Stomach (tissue), 9 donors: Measurements from ENCODE around the gene HOGA1. TPM values are rescaled to one million over a fixed set of nuclear protein-coding genes. Genes with fewer than 3 reads are reported as not detected.

Experiments
- DNase-seq, 2 donors: peaks; one replicate each; pipeline versions ENCODE4 v3.0.0 to v3.0.0-alpha.2; 2013 to 2019
- H3K27ac ChIP-seq, 5 donors: fragments of 200-600 bp in 4 of 5; sonication (generic) in 4 of 5; one replicate each; pipeline ENCODE4 v1.5.1; 2013 to 2019; ENCODE audit warnings: mild to moderate bottlenecking in 1 of 5, moderate library complexity in 1 of 5
- H3K27me3 ChIP-seq, 3 donors: fragments of 200-600 bp; sonication (generic); one replicate each; pipeline ENCODE4 v1.5.1; 2017 to 2019; ENCODE audit warnings: mixed run types in 1 of 3
- H3K36me3 ChIP-seq, 4 donors: fragments of 200-600 bp; sonication (generic); 1 replicate in 3 of 4; 2 replicates in 1 of 4; pipeline ENCODE4 v1.5.1; 2016 to 2019
- H3K4me1 ChIP-seq, 4 donors: fragments of 200-600 bp; sonication (generic); one replicate each; pipeline ENCODE4 v1.5.1; 2016 to 2019
- H3K4me3 ChIP-seq, 4 donors: fragments of 200-600 bp; sonication (generic) in 3 of 4; one replicate each; pipeline ENCODE4 v1.5.1; 2016 to 2019; ENCODE audit warnings: mild to moderate bottlenecking in 1 of 4
- H3K9me3 ChIP-seq, 4 donors: fragments of 200-600 bp; sonication (generic); one replicate each; pipeline ENCODE4 v1.5.1; 2016 to 2019
- CTCF ChIP-seq, 7 experiments: fragments of 450-650 bp in 4 of 7; fragments of 200-600 bp in 3 of 7; sonication (generic) in 3 of 7; IDR thresholded peaks; one replicate each; pipeline ENCODE4 v1.5.1; 2016 to 2019; ENCODE audit warnings: antibody characterized with exemption in 7 of 7, control low read depth in 2 of 7, mild to moderate bottlenecking in 1 of 7
- EP300 ChIP-seq: sonication (generic); formaldehyde crosslinking; IDR thresholded peaks from one replicate; pipeline ENCODE4 v1.6.1; 2017; ENCODE audit warnings: antibody characterized with exemption
- POLR2A ChIP-seq, 4 donors: fragments of 450-650 bp; IDR thresholded peaks; one replicate each; pipeline ENCODE4 v1.6.1; 2016; ENCODE audit warnings: antibody characterized with exemption in 4 of 4, control low read depth in 2 of 4, mild to moderate bottlenecking in 1 of 4, moderate library complexity in 1 of 4
- POLR2AphosphoS5 ChIP-seq, 3 donors: sonication (generic); formaldehyde crosslinking; IDR thresholded peaks; one replicate each; pipeline ENCODE4 v1.6.1; 2016; ENCODE audit warnings: antibody characterized with exemption in 3 of 3
- WGBS, 5 donors: extraction: QIAGEN DNeasy Blood & Tissue Kit in 3 of 5; methylation state at CpG; one replicate each; pipeline versions ENCODE4 v1.1.5 to v1.1.7; 2013 to 2018; 5-methylcytosine and 5-hydroxymethylcytosine counted together
- intact Hi-C: fragments of 100-400 bp; cut with DNase I; formaldehyde crosslinking; loops from one replicate; pipeline ENCODE4 v1.15.1; 2023; ENCODE audit warnings: low total_unique reads
- polyA plus RNA-seq, 3 donors: library from polyadenylated mRNA; stranded (reverse); fragments of 200-250 nt; gene quantifications; one replicate each; pipeline ENCODE4 v1.2.3, GENCODE V29; 2013
- total RNA-seq, 5 donors: library from RNA; depleted of rRNA; stranded (reverse); fragments of >200 nt; gene quantifications; one replicate each; pipeline versions ENCODE4 v1.1.0 to v1.2.3, GENCODE V29; 2014 to 2016
- donor health status: healthy with polysubstance abuse.
- donor health status: Bipolar disorder and iron deficiency.
- donor health status: healthy.

The HOGA1 gene
- total and polyA plus RNA-seq, 8 donors: 0.38 TPM; not detected in 7

GRCh38 chr10:97627731-97628130, 43.5 kb downstream of the HOGA1 start:
- TF ChIP-seq POLR2A (IDR thresholded peaks at IDR 0.05) (no peak), CTCF (IDR thresholded peaks at IDR 0.05) (no peak)
- intact Hi-C loops: no loop called here
- no peaks in the 10 kb centered on the region for H3K9me3 ChIP-seq
- DNase-seq: no peak
- no peaks in the 10 kb centered on the region for H3K27me3 ChIP-seq
- WGBS, 5 donors: 47 to 63% (median 61%) methylated on average over 4 of the region's 4 CpGs
- peak overlapping the region in 2 of 5 donors; percentile 32 to 36 for H3K27ac ChIP-seq
- no peak overlapping the region for H3K4me3 ChIP-seq
- H3K4me1 ChIP-seq: peaks cover 6 to 8% (median 6%) of the 10 kb centered on the region in 4 donors
- H3K36me3 ChIP-seq: no peaks in the 10 kb centered on the region

DNA sequence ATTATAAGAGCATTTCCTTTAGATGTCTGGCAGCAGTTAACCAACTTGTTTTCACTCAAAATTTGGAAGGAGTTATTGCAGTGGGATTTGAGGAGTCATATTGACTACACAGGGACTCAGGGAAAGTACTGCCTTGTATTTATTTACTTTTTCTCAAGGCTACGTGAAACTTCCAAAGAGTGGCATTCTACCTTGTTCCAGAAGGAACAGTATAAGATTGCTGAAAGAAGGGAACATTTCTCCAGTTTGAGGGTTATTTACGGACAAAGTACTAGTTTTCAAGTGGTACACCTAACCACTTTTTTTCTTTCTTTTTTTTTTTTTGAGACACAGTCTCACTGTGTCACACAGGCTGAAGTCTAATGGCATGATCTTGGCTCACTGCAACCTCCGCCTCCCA, 44.0 kb downstream of the HOGA1 start:
- Histone ChIP-seq H3K4me3 (no peak overlapping the region), H3K4me1 (peaks cover 6 to 10% (median 9%) of the 10 kb centered on the region in 4 donors), H3K27me3 (no peaks in the 10 kb centered on the region), H3K36me3 (no peaks in the 10 kb centered on the region), H3K9me3 (no peaks in the 10 kb centered on the region), H3K27ac (peak overlapping the region in 2 of 5 donors; percentile 32 to 36)
- TF ChIP-seq CTCF (IDR thresholded peaks at IDR 0.05): no peak
- TF ChIP-seq POLR2AphosphoS5 (IDR thresholded peaks at IDR 0.05): no peak
- TF ChIP-seq EP300: no peak
- no peak for TF ChIP-seq POLR2A (IDR thresholded peaks at IDR 0.05)
- intact Hi-C loops: no loop called here
- DNase-seq: no peak
- WGBS, 5 donors: 55 to 72% (median 65%) methylated on average over 3 of the region's 3 CpGs

- intact Hi-C loops: no loop called here
- Histone ChIP-seq H3K36me3 (no peaks in the 10 kb centered on the region), H3K4me3 (no peak overlapping the region), H3K27ac (no peak overlapping the region), H3K9me3 (no peaks in the 10 kb centered on the region), H3K27me3 (no peaks in the 10 kb centered on the region), H3K4me1 (peaks cover 6 to 16% (median 14%) of the 10 kb centered on the region in 4 donors)
- TF ChIP-seq CTCF (IDR thresholded peaks at IDR 0.05) (no peak), POLR2A (IDR thresholded peaks at IDR 0.05) (no peak), POLR2AphosphoS5 (IDR thresholded peaks at IDR 0.05) (no peak), EP300 (no peak)
- no peak for DNase-seq
- WGBS, 5 donors: 90 to 97% (median 94%) methylated on average over 5 of the region's 5 CpGs
Observed at GRCh38 chr10:97629289-97629688, 45.1 kb downstream of the HOGA1 start.

- Histone ChIP-seq H3K27ac (no peak overlapping the region), H3K36me3 (no peaks in the 10 kb centered on the region), H3K4me1 (peaks cover 6 to 16% (median 14%) of the 10 kb centered on the region in 4 donors), H3K4me3 (no peak overlapping the region), H3K9me3 (no peaks in the 10 kb centered on the region), H3K27me3 (no peaks in the 10 kb centered on the region)
- no peak for TF ChIP-seq POLR2A (IDR thresholded peaks at IDR 0.05)
- no peak for TF ChIP-seq POLR2AphosphoS5 (IDR thresholded peaks at IDR 0.05)
- TF ChIP-seq EP300: no peak
- TF ChIP-seq CTCF (IDR thresholded peaks at IDR 0.05): no peak
- intact Hi-C loops: no loop called here
- no peak for DNase-seq
Observed at GRCh38 chr10:97631098-97631497, 46.9 kb downstream of the HOGA1 start.
